Measurements from ENCODE around the gene ITCH.

GRCh38 chr20:34536798-34537394 is 173.8 kb downstream of the ITCH start:
- TF ChIP-seq CTCF (IDR thresholded peaks at IDR 0.05) (no peak; the same call in 1 of the 2 replicates), TCF7L2 (IDR thresholded peaks at IDR 0.05; ENCODE audit: low read depth, low read length) (no peak), POLR2AphosphoS5 (IDR thresholded peaks at IDR 0.05; ENCODE audit: low read depth, low read length) (no peak), REST (IDR thresholded peaks at IDR 0.05; ENCODE audit: insufficient read depth in 1 of 2, low read depth in 2 of 2, low read length in 1 of 2) (no peak)
